Activated CD8-positive, alpha-beta T cell treated with anti-CD3 and anti-CD28 coated beads, Interleukin-2, amount 10 ng/mL, durations not matched to agents 7 days and 5 days (primary cell): ENCODE results near the gene MAB21L1. TPM values are rescaled to one million over a fixed set of nuclear protein-coding genes. Genes with fewer than 3 reads are reported as not detected.

Experiments
- ATAC-seq: fragments of 150-1000 bp; cut with Tn5 transposase; one replicate; pipeline ENCODE4 v1.10.0; 2021; ENCODE audit warnings: moderate library complexity
- CTCF ChIA-PET: fragments of 350-600 bp; sonication (Branson Sonifier 250); formaldehyde crosslinking; loops from one replicate; lab custom pipeline; 2021; ENCODE audit warnings: antibody characterized with exemption; lab: Charles Lee
- POLR2A ChIA-PET: fragments of 350-600 bp; sonication (Branson Sonifier 250); formaldehyde crosslinking; loops from one replicate; lab custom pipeline; 2021; ENCODE audit warnings: antibody characterized with exemption; lab: Charles Lee
- DNase-seq: peaks from one replicate; pipeline ENCODE4 v3.0.0-alpha.2; 2020
- H3K27ac Mint-ChIP-seq: one replicate; pipeline ENCODE4 v1.8.0; 2021; ENCODE audit warnings: mild to moderate bottlenecking, mixed read lengths
- H3K27me3 Mint-ChIP-seq: one replicate; pipeline ENCODE4 v1.8.0; 2021; ENCODE audit warnings: low read depth, mixed read lengths
- H3K36me3 Mint-ChIP-seq: one replicate; pipeline ENCODE4 v1.8.0; 2021; ENCODE audit warnings: low read depth, mixed read lengths
- H3K4me1 Mint-ChIP-seq: one replicate; pipeline ENCODE4 v1.8.0; 2021; ENCODE audit warnings: low read depth, mixed read lengths
- H3K4me3 Mint-ChIP-seq: one replicate; pipeline ENCODE4 v1.8.0; 2021; ENCODE audit warnings: mild to moderate bottlenecking, mixed read lengths
- H3K9me3 Mint-ChIP-seq: one replicate; pipeline ENCODE4 v1.8.0; 2022; ENCODE audit warnings: mixed read lengths; ENCODE audit not compliant: insufficient read depth
- total RNA-seq, 2 experiments: library from RNA; stranded (reverse); gene quantifications; one replicate each; pipeline ENCODE4 v1.2.3, GENCODE V29; 2021

MAB21L1 gene
- total RNA-seq, 2 experiments from 2014 or later: not detected

DNA sequence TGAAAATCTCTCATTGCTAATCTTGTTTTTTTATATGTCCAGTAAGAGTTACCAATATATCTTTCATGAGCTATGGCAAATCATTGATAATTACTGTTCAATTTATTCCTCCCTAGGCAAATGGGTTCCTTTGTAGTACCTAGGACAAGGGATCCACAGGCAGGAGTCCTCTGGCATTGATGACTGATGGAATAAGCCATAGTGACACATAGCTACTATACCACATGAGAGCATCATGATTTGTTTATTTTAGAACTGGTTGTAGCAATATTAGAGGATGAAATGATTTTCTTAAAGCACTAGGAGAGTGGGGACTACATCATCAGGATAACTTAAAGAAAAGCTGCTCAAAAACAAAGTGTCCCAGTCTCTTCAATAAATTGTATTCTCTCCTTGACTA lies 21.7 kb upstream of the MAB21L1 start:
- ChIA-PET POLR2A (no interaction called here), CTCF (no interaction called here)
- Mint-ChIP-seq H3K36me3 (no peaks in the 10 kb centered on the region), H3K27ac (no peak overlapping the region), H3K4me1 (no peaks in the 10 kb centered on the region), H3K9me3 (no peaks in the 10 kb centered on the region), H3K27me3 (no peaks in the 10 kb centered on the region), H3K4me3 (no peak overlapping the region)
- DNase-seq: no peak
- ATAC-seq: no peak

DNA sequence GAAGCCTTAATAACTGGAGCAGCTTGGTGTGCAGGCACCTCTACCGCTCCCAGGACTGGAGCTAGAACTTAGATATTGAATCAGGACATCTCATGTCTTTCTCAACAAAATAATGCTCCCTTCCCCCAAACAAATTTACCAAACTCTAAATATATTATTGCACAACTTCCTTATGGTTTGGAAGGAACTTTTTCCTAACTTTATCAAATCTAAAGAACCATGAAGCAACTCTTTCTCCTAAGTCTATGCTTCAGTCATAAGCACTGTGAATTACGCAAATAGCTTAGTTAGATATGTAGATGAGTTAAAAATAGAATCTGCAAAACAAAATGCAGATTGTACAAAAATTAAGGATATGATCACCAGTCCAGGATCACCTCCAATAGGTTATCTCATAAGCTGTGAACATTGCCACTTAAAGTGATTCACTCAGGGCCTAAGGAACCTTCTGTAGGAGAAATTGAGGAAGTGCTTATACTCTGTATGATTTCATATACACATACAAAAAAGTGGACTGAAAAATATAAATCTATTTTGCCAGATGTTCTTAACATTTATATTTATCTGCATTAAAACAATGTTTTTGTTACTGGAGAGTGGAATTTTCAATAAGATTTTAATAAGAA lies 20.4 kb upstream of the MAB21L1 start:
- POLR2A ChIA-PET: no interaction called here
- no peaks in the 10 kb centered on the region for H3K4me1 Mint-ChIP-seq
- CTCF ChIA-PET: no interaction called here
- no peak for DNase-seq
- no peaks in the 10 kb centered on the region for H3K27me3 Mint-ChIP-seq
- H3K27ac Mint-ChIP-seq: no peak overlapping the region
- no peaks in the 10 kb centered on the region for H3K36me3 Mint-ChIP-seq
- ATAC-seq: no peak
- no peak overlapping the region for H3K4me3 Mint-ChIP-seq
- no peaks in the 10 kb centered on the region for H3K9me3 Mint-ChIP-seq

DNA sequence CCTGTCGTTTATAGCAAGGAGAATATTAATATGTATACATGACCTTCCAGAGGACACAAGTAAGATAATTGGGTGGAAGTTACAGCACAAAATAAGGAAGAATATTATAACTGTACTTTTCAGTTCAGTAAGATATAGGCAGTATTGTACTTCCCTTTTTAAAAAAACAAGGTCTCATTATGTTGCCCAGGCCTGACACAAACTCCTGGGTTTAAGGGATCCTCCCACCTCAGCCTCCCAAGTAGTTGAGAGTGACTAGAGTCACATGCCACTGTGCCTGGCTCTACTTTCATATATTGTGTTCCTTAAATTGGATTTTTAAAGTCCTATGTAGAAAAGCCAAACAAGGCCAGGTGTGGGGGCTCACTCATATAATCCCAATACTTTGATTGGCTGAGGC lies 19.5 kb upstream of the MAB21L1 start:
- no peak for ATAC-seq
- no peak overlapping the region for H3K4me3 Mint-ChIP-seq
- no peaks in the 10 kb centered on the region for H3K36me3 Mint-ChIP-seq
- no peak for DNase-seq
- no peaks in the 10 kb centered on the region for H3K4me1 Mint-ChIP-seq
- ChIA-PET POLR2A (no interaction called here), CTCF (no interaction called here)
- H3K27me3 Mint-ChIP-seq: no peaks in the 10 kb centered on the region
- H3K27ac Mint-ChIP-seq: no peak overlapping the region
- H3K9me3 Mint-ChIP-seq: no peaks in the 10 kb centered on the region

DNA sequence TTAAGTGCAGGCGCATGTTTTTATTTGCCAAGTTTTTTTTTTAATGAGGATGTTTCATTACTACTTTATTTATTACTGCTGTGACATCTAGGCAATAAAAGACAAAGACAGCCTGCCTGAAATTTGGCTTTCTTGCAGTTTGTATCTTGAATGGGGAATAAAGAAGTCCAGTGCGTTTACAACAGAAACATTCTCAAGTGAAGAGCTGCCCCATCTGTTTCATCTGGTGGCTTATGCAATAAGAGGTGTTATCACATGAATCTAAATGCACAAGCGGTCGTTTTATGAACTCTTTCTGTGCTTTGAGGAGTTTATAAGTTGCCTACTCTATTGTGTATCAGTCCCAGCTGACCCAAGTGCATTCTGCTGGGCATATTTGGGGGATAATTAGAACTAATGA lies 12.6 kb upstream of the MAB21L1 start:
- H3K4me3 Mint-ChIP-seq: no peak overlapping the region
- H3K27ac Mint-ChIP-seq: no peak overlapping the region
- ChIA-PET CTCF (no interaction called here), POLR2A (no interaction called here)
- ATAC-seq (no peak), DNase-seq (no peak)
- no peaks in the 10 kb centered on the region for H3K36me3 Mint-ChIP-seq
- H3K27me3 Mint-ChIP-seq: no peaks in the 10 kb centered on the region
- no peaks in the 10 kb centered on the region for H3K9me3 Mint-ChIP-seq
- H3K4me1 Mint-ChIP-seq: no peaks in the 10 kb centered on the region

DNA sequence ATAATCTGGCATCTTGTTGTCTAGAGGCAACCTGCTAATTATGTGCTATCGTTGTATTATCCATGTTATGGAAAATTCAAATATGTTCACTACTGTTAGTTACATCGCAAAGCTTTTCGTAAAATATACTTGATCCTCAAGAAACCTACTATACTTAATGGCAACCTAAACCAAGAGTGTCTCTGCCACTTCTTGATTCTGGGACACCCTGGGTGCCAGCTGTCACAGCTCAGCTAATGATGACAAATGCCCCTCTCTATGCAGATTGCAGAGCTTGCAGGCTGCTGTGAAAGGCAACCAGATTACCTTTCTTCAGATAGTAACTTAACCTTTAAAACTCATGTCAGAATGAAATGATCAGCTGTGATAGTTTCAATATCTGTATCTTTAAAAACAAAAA lies 8.9 kb upstream of the MAB21L1 start:
- DNase-seq: no peak
- CTCF ChIA-PET: interaction anchor here (0.6 kb wide), 1 partner anchor 333 kb away, joined by 3 read pairs; no protein-coding TSS in a partner anchor
- Mint-ChIP-seq H3K4me1 (no peaks in the 10 kb centered on the region), H3K4me3 (no peak overlapping the region), H3K36me3 (no peaks in the 10 kb centered on the region), H3K27ac (no peak overlapping the region), H3K27me3 (peaks cover 2% of the 10 kb centered on the region), H3K9me3 (no peaks in the 10 kb centered on the region)
- POLR2A ChIA-PET: no interaction called here
- ATAC-seq: no peak

DNA sequence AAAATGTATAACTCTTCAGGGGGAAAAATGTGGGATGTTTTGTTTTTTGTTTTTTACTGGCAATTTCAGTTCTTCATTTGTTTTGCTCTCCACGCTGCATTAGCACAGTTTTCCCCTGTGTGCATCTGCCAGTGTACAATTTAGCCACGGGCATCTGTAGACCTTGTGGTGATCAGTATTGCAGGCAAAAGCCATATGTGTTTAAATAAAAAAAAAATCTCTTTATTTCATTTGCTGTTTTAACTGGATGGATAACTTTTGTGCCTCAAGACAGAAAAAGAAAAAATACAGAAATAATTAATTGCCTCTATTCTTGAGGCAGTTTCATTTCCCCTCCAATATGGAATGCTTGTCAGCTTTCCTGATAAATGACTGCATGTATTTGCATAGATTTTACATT lies 7.9 kb upstream of the MAB21L1 start:
- ChIA-PET POLR2A (no interaction called here), CTCF (no interaction called here)
- H3K27me3 Mint-ChIP-seq: peaks cover 2% of the 10 kb centered on the region
- H3K9me3 Mint-ChIP-seq: no peaks in the 10 kb centered on the region
- no peak overlapping the region for H3K27ac Mint-ChIP-seq
- ATAC-seq (no peak), DNase-seq (no peak)
- no peaks in the 10 kb centered on the region for H3K36me3 Mint-ChIP-seq
- H3K4me3 Mint-ChIP-seq: no peak overlapping the region
- H3K4me1 Mint-ChIP-seq: no peaks in the 10 kb centered on the region

DNA sequence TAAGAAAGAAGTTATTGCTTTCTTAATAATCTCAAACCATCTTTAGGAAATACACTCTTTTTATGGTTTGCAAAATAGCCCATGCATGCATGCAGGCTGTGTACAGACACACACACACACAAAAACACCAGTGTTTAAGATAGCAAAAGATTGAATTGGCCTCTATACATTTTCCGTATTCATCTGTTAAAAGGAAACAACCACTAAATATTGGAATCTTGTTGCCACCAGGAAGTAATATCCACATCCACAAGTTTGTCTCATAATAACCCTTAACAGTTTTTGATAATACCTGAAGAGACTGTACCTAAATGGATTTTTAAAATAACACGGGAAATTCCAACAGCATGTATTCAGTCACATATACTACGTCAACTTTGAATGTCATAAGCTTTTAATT lies 7.3 kb upstream of the MAB21L1 start:
- ChIA-PET CTCF (no interaction called here), POLR2A (no interaction called here)
- no peak overlapping the region for H3K27ac Mint-ChIP-seq
- no peak for DNase-seq
- no peaks in the 10 kb centered on the region for H3K36me3 Mint-ChIP-seq
- no peaks in the 10 kb centered on the region for H3K4me1 Mint-ChIP-seq
- H3K9me3 Mint-ChIP-seq: no peaks in the 10 kb centered on the region
- ATAC-seq: no peak
- no peak overlapping the region for H3K4me3 Mint-ChIP-seq
- peaks cover 8% of the 10 kb centered on the region for H3K27me3 Mint-ChIP-seq

DNA sequence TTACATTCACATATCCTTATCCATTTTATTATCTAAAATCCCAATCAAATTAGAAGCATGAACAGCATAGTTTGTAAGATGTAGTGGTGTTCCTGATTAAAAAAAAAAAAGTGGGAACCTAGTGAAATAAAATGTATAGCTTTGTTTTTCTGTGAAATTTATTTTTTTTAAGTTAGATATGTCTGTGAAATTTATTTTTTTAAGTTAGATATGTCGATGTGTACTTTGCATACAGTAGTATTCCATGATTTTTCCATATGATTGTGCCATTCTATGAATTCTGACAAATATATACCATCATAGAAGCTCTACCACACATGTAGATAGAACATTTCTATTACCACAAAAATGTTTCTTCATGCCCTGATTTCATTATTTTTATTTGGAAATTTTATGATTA lies 6.0 kb upstream of the MAB21L1 start:
- no peak overlapping the region for H3K4me3 Mint-ChIP-seq
- ChIA-PET POLR2A (interaction anchor here (0.6 kb wide), 2 partner anchors 219 to 230 kb away, joined by 3 to 5 read pairs; no protein-coding TSS in a partner anchor), CTCF (no interaction called here)
- peaks cover 6% of the 10 kb centered on the region for H3K4me1 Mint-ChIP-seq
- H3K27me3 Mint-ChIP-seq: peaks cover 18% of the 10 kb centered on the region
- H3K27ac Mint-ChIP-seq: no peak overlapping the region
- no peaks in the 10 kb centered on the region for H3K9me3 Mint-ChIP-seq
- no peak for DNase-seq
- H3K36me3 Mint-ChIP-seq: no peaks in the 10 kb centered on the region
- no peak for ATAC-seq

DNA sequence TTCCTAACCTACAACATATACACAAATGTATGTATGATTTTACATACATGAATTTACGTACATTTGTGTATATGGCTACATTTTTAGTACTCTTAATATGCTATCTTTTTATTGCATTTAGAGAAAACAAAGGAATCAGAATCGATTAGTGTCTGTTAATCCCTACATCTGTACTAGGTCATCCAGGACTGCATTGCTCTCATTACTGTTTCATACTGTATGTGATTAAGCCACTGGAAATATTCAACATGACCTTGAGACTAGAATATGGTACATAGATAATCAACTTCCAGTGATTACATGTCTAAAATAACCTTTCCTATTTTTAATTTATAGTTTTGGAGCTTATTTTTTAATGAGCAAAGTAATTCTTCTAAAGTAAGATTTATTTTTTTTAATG lies 5.3 kb upstream of the MAB21L1 start:
- Mint-ChIP-seq H3K36me3 (no peaks in the 10 kb centered on the region), H3K27me3 (peaks cover 26% of the 10 kb centered on the region), H3K9me3 (no peaks in the 10 kb centered on the region), H3K4me3 (no peak overlapping the region), H3K4me1 (peaks cover 11% of the 10 kb centered on the region), H3K27ac (no peak overlapping the region)
- ChIA-PET CTCF (no interaction called here), POLR2A (interaction anchor here (0.6 to 0.7 kb wide), 2 partner anchors 121 to 220 kb away, joined by 3 read pairs; no protein-coding TSS in a partner anchor)
- no peak for DNase-seq
- ATAC-seq: no peak

DNA sequence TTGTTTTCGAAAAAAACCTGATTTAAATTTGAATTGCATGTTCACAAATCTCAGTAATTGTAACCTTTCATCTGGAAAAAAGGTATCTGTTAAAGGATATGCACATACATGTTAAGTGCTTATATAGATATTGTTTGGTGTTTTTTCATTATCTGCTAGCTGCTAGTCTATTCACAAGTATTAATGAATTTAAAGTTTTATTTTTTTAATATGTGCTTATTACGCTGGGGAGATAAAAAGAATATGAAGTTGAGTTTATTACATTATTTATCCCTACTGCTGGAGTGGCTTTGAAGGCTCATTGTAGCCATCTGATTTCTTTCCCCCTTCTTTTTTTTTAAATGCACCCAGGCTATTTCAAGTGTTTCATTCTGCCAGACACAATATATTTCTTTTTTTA lies 3.9 kb upstream of the MAB21L1 start:
- no peak for DNase-seq
- H3K27me3 Mint-ChIP-seq: peaks cover 40% of the 10 kb centered on the region
- peaks cover 25% of the 10 kb centered on the region for H3K4me1 Mint-ChIP-seq
- H3K27ac Mint-ChIP-seq: no peak overlapping the region
- POLR2A ChIA-PET: no interaction called here
- CTCF ChIA-PET: no interaction called here
- no peak for ATAC-seq
- no peaks in the 10 kb centered on the region for H3K9me3 Mint-ChIP-seq
- no peaks in the 10 kb centered on the region for H3K36me3 Mint-ChIP-seq
- H3K4me3 Mint-ChIP-seq: no peak overlapping the region

DNA sequence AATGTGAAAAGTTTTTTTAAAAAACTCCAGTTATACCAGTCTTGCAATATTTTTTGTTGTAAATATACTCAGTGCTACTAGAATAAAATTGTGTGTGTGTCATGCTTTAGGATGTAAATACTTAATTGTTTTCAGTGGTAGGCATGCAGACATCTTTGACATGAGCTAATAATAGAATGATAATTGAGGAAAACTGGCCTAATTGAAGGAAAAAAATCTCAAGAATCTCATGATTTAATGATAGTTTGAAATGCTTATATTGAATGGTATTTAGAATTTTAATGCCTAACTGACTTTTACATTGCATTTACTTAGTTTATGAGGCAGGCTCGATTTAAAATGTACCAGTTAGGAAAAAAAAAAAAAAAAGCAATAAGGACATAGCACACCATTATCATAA lies 3.2 kb upstream of the MAB21L1 start:
- no peak for DNase-seq
- peaks cover 46% of the 10 kb centered on the region for H3K27me3 Mint-ChIP-seq
- POLR2A ChIA-PET: no interaction called here
- H3K27ac Mint-ChIP-seq: no peak overlapping the region
- ATAC-seq: no peak
- CTCF ChIA-PET: no interaction called here
- peaks cover 30% of the 10 kb centered on the region for H3K4me1 Mint-ChIP-seq
- H3K4me3 Mint-ChIP-seq: no peak overlapping the region
- peaks cover 3% of the 10 kb centered on the region for H3K36me3 Mint-ChIP-seq
- H3K9me3 Mint-ChIP-seq: no peaks in the 10 kb centered on the region

DNA sequence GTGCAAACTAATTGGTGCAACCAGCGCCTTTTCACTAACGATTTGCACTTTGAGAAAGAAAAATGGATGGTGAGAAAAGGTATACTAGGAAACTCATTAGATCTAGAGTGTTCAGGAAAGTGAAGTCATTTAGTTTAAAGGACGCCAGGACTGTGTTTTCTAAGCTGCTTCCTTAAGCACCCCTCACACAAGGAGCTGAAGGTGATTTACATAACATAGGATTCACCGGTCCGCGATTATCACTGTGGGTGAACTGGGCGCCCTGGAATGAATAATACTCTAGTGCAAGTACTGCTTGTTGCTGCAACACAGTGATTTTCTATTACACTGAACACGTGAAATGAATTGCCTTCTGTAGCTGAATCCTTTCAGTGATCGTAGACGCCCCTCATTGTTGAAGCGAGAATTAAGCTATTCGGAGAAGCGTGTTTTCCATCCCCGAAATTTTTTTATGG lies 2.6 kb upstream of the MAB21L1 start:
- no peak for DNase-seq
- Mint-ChIP-seq H3K27me3 (peaks cover 51% of the 10 kb centered on the region), H3K36me3 (peaks cover 5% of the 10 kb centered on the region), H3K27ac (no peak overlapping the region), H3K9me3 (no peaks in the 10 kb centered on the region), H3K4me3 (no peak overlapping the region), H3K4me1 (peaks cover 34% of the 10 kb centered on the region)
- POLR2A ChIA-PET: no interaction called here
- CTCF ChIA-PET: no interaction called here
- ATAC-seq: no peak
